Erythroblast (primary cell): Measurements from ENCODE around the gene KANK4.
"Not testable (repeated sequence)": the region's sequence is repeated elsewhere in the genome, so short reads cannot be mapped to it uniquely, and the experiment has no call there.

Source experiments
- DNase-seq, 2 experiments: peaks; one replicate each; lab custom pipeline; 2025; lab: John Stamatoyannopoulos, UW
- GATA1 ChIP-seq: IDR thresholded peaks from 2 replicates; pipeline ENCODE4 v1.6.1; 2011; ENCODE audit warnings: low read depth, mild to moderate bottlenecking, control low read depth, low read length, moderate library complexity
- POLR2A ChIP-seq: IDR thresholded peaks from 2 replicates; pipeline ENCODE4 v1.6.1; 2011; ENCODE audit warnings: mild to moderate bottlenecking, low read length

KANK4 gene

GRCh38 chr1:62263814-62264353 lies 55.4 kb downstream of the KANK4 start:
- no peak for DNase-seq
- TF ChIP-seq POLR2A (no peak), GATA1 (no peak)

DNA sequence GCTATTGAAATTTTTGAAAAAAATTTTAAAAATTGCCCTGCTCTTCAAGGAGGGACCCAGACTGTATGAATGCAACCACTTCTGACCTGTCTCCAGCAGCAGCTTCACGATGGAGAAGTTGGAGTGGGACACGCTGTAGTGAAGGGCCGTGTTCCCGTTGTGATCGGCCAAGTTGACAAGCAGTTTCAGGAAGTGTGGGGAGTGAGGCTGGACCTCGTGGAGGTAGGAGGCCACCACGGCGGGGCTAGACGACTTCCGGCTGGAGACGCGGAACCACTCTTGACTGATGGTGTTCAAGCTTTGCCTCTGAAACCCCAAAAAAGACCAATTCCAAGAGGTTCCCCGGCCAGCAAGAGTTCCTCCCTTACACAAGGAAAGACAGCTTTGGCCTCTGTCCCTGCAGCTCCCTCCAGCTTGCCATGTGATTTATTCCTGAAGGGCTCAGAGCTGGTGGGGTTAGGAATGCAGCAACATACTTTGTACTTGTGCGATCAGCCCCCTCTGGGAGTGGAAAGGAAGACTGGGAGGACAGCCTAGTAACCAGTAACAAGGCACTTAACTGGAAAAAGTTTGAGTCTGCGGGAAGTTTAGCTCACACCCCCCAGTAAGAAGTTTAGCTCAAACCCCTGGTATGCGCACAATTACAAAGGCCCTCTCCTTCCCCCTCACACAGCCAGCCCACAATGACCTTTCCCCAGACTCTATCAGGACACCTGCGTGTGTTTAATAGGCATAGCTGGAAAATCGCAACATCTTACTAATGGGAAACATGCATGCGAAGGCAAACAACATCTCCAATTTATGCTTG lies 56.0 kb downstream of the KANK4 start:
- DNase-seq: no peak

DNA sequence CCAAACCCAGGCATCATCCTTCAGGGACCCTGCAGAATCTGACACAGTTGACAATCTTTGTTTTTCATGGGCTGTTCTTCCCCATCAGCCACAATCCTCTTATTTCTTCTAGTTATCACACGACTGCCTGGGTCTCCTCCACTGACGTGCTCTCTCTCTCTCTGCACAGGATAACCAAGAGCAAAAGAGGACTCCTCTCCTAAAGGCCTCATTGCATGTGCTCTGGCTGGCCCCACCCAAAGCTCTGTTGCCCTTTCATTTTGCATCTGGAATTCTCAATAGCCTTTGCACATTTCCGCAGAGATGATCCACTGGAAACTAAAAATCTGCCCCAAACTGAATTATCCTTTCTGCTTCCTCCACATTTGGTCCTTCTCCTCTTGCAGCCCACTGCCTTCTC lies 58.5 kb downstream of the KANK4 start:
- TF ChIP-seq GATA1 (no peak), POLR2A (no peak)
- DNase-seq: no peak

More for the DNA sequence above, 56.0 kb downstream of the KANK4 start:
- no peak for TF ChIP-seq POLR2A
- no peak for TF ChIP-seq GATA1

DNA sequence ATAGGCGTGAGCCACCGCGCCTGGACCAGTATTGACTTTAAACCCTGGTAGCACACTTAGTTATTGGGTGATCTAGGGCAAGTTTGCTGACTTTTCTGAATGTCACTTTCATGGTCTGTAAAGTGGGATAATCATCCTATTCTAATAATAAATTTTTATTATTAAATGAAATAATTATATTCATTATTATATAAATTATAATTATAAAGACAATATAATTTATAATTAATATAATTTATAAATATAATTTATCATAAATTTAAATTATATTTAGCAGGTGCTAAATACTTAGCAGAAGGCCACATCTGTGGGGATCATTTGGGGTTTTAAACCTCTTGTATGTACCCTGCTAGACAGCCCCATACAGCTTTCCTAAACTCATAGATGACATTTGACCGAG lies 59.7 kb downstream of the KANK4 start:
- TF ChIP-seq POLR2A: no peak
- no peak for TF ChIP-seq GATA1
- no peak for DNase-seq

DNA sequence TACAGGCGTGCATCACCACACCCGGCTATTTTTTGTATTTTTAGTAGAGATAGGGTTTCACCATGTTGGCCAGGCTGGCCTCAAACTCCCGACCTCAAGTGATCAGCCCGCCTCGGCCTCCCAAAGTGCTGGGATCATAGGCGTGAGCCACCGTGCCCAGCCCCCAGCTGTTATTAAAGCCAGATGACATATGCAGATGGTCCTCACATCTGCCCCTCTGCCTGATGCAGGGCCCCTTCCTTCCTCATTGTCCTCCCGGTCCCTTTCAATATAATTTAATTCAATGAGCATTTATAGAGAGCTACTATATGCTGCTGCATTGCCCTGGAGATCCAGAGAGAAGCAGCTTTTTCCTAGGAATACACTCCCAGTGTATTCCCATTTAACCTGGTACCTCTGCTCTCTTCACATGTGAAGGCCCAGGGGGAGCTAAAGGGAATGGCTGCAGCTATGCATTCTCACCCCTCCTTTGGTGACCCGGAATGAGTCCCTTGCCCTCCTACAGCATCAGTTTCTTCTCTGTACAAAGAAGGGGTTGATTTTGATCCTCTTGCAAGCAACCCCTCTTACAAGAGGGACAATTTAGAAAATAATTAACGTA lies 69.0 kb downstream of the KANK4 start:
- DNase-seq: no peak
- TF ChIP-seq POLR2A: no peak
- no peak for TF ChIP-seq GATA1

GRCh38 chr1:62247391-62248168 lies 71.7 kb downstream of the KANK4 start:
- TF ChIP-seq POLR2A (no peak), GATA1 (no peak)
- DNase-seq: no peak

DNA sequence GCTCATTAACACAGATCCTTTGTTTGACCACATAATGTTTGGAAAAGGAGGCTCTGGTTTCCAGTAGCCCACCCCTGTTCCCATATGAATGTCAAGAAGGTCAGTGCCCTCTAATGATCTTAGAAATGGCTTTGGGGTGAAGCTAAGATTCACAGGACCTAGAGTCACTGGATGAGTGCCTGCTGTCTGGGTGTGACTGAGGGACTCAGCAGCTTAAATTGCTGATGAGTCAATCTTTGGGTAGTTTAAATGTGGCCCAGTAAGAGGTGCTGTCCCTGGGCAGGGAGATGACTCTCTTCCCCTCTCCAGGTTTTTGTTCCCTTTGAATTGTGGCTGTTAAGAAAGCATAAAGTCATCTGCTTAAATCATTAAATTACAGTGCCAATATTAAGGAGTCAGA lies 74.0 kb downstream of the KANK4 start:
- DNase-seq: no peak
- TF ChIP-seq POLR2A (no peak), GATA1 (no peak)

- DNase-seq: not testable (repeated sequence)
Measured at GRCh38 chr1:62244380-62244779, 74.9 kb downstream of the KANK4 start.

GRCh38 chr1:62241371-62242131 lies 77.7 kb downstream of the KANK4 start:
- no peak for TF ChIP-seq POLR2A
- TF ChIP-seq GATA1: no peak
- DNase-seq: no peak

DNA sequence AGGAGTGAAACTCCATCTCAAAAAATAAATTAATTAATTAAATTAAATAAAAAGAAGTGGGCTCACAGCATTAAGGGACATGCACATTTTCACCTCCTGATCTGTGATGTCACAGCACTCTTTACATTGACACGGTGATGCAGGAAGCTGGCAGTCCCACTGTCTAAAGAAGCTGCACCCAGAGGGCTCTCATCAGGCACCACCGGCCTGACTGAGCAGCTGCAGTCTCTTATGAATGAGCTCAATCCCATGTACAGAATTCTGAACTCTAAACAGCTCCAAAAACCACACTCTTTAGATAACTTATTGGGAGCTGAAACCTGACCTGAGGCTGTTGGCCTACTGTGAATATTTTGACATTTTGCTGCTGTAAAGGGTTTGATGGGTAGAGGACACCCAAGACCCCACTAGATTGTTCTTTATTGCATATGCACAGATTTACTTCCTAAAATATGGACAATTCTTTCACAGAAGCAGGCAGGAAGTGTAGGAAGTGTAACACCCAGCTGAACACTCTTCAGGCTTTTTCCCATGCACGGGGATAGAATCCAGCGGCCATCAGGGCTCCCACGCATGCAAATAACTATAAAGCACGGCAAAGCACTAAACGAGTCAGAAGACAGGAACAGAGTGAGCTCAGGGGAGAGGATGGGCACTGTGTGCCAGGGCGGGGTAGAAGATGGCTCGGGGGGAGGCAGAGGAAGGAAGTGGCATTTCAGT lies 78.4 kb downstream of the KANK4 start:
- DNase-seq: no peak
- no peak for TF ChIP-seq POLR2A

DNA sequence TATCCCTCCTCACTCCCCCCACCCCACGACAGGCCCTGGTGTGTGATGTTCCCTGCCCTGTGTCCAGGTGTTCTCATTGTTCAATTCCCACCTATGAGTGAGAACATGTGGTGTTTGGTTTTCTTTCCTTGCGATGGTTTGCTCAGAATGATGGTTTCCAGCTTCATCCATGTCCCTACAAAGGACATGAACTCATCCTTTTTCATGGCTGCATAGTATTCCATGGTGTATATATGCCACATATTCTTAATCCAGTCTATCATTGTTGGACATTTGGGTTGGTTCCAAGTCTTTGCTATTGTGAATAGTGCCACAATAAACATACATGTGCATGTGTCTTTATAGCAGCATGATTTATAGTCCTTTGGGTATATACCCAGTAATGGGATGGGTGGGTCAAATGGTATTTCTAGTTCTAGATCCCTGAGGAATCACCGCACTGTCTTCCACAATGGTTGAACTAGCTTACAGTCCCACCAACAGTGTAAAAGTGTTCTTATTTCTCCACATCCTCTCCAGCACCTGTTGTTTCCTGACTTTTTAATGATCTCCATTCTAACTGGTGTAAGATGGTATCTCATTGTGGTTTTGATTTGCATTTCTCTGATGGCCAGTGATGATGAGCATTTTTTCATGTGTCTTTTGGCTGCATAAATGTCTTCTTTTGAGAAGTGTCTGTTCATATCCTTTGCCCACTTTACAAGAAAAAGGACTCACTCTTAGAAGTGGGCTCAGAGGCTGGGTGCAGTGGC lies 79.4 kb downstream of the KANK4 start:
- DNase-seq: not testable (repeated sequence)

DNA sequence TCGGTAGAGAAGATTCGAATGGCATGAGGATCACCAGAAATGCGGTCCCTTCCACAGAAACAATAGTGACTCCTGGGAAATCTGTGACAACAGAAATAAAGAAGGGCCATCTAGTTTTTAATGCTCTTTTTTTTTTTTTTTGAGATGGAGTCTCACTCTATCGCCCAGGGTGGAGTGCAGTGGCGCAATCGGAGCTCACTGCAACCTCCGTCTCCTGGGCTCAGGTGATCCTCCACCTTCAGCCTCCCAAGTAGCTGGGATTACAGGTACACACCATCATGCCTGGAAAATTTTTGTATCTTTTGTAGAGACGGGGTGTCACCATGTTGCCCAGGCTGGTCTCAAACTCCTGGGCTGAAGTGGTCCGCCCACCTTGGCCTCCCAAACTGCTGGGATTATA lies 80.7 kb downstream of the KANK4 start:
- DNase-seq: no peak
- TF ChIP-seq GATA1 (no peak), POLR2A (no peak)

- DNase-seq: no peak
- TF ChIP-seq POLR2A (no peak), GATA1 (no peak)
Measured at GRCh38 chr1:62237950-62238374, 81.3 kb downstream of the KANK4 start.
